Suppressor macrophage treated with lipopolysaccharide for 1 hour (primary cell): Measurements from ENCODE around the gene HAVCR2.

Experiments
- DNase-seq, 3 donors: peaks; one replicate each; pipeline ENCODE4 v3.0.0-alpha.2; 2020 to 2022

HAVCR2 gene

DNA sequence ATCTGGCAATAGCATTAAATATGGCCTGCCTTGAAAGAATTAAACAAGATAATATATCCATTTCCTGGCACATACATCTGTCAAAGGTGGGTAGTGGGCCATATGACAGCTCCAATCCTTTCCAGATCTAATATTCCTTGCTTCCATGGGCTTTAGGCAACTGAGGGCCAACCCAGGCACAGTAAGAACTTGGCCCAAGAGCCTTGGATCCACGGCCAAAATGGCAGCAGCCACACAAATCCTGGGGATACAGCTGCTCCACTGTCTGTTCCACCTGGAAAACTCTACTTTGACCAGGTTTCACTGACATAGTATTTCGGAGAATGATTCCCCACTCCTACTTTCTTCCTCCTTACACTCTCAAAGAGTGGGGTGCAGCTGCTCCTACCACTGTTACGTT is 63.2 kb downstream of the HAVCR2 start:
- no peak for DNase-seq

DNA sequence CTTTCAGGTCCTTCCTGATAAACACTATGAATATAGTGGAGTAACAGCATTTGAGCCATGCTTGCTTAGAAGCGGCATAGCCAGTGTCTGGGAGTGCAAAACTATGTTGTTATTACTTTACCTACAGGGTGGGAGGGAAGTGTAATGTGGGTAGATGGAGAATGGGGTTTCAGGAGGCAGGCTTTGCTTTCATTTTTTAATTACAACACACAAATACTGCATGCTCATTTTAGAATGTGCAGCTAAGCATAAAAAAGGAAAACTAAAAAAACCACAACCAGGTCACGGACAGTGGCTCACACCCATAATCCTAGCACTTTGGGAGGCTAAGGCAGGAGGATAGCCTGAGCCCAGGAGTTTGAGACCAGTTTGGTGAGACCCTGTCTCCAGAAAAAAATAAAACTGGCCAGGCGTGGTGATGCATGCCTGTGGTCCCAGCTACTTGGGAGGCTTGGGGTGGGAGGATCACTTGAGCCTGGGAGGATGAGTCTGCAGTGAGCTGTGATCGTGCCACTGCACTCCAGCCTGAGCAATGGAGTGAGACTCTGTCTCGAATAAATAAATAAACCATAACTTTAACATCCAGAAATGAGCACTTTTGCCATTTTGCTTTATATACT is 70.2 kb downstream of the HAVCR2 start:
- no peak for DNase-seq
